Measurements from ENCODE around the gene ZNF778. TPM values are rescaled to one million over a fixed set of nuclear protein-coding genes. Genes with fewer than 3 reads are reported as not detected.

The ZNF778 gene
- total RNA-seq, 2 donors from 2014 or later = 13.0 to 16.3 TPM

- Histone ChIP-seq H3K36me3 (ENCODE audit: control insufficient read depth, insufficient read depth, low read length) (peaks cover 79% of the 10 kb centered on the region), H3K4me3 (ENCODE audit: low read length) (no peak overlapping the region), H3K27ac (ENCODE audit: low read depth, low read length) (no peak overlapping the region), H3K9me3 (ENCODE audit: control insufficient read depth, low read length) (peaks cover 40% of the 10 kb centered on the region), H3K27me3 (ENCODE audit: control insufficient read depth, insufficient read depth, low read length, poor library complexity, severe bottlenecking) (no peaks in the 10 kb centered on the region), H3K4me1 (ENCODE audit: control insufficient read depth, insufficient read depth, low read length) (no peaks in the 10 kb centered on the region), H3K9ac (ENCODE audit: extremely low read depth, low read length, poor library complexity, severe bottlenecking) (no peak overlapping the region)
- DNase-seq = no peak
- peaks cover 93% of the 10 kb centered on the region for H3K36me3 Mint-ChIP-seq (ENCODE audit: low read depth)
- H3K4me1 Mint-ChIP-seq = no peaks in the 10 kb centered on the region
- peaks cover 94% of the 10 kb centered on the region for H3K9me3 Mint-ChIP-seq
- no peaks in the 10 kb centered on the region for H3K27me3 Mint-ChIP-seq (ENCODE audit: insufficient read depth)
- 95 to 96% methylated on average over 12 to 14 of the region's 14 CpGs for WGBS, 2 experiments (ENCODE audit: insufficient coverage in 1 of 2, insufficient read length in 1 of 2)
- no peak overlapping the region for H3K4me3 Mint-ChIP-seq
- TF ChIP-seq CTCF (conservative IDR thresholded peaks at IDR 0.05) = no peak
- H3K27ac Mint-ChIP-seq = no peak overlapping the region
Measured at GRCh38 chr16:89230255-89230654, 12.8 kb downstream of the ZNF778 start.

GRCh38 chr16:89232107-89232506 lies 14.6 kb downstream of the ZNF778 start:
- H3K9me3 Mint-ChIP-seq = peaks cover 91% of the 10 kb centered on the region

GRCh38 chr16:89233678-89234490 lies 16.4 kb downstream of the ZNF778 start:
- Mint-ChIP-seq H3K36me3 (ENCODE audit: low read depth) (peaks cover 70% of the 10 kb centered on the region), H3K4me3 (no peak overlapping the region), H3K9me3 (peaks cover 74% of the 10 kb centered on the region), H3K4me1 (no peaks in the 10 kb centered on the region), H3K27ac (no peak overlapping the region), H3K27me3 (ENCODE audit: insufficient read depth) (no peaks in the 10 kb centered on the region)
- no peak overlapping the region for H3K9ac ChIP-seq (ENCODE audit: extremely low read depth, low read length, poor library complexity, severe bottlenecking)
- H3K4me1 ChIP-seq (ENCODE audit: control insufficient read depth, insufficient read depth, low read length) = no peaks in the 10 kb centered on the region
- H3K27ac ChIP-seq (ENCODE audit: low read depth, low read length) = no peak overlapping the region
- DNase-seq = no peak
- 90 to 99% methylated on average over 12 to 16 of the region's 16 CpGs for WGBS, 2 experiments (ENCODE audit: insufficient coverage in 1 of 2, insufficient read length in 1 of 2)
- H3K36me3 ChIP-seq (ENCODE audit: control insufficient read depth, insufficient read depth, low read length) = peaks cover 51% of the 10 kb centered on the region
- no peaks in the 10 kb centered on the region for H3K27me3 ChIP-seq (ENCODE audit: control insufficient read depth, insufficient read depth, low read length, poor library complexity, severe bottlenecking)
- no peak for TF ChIP-seq CTCF (conservative IDR thresholded peaks at IDR 0.05)
- peaks cover 20% of the 10 kb centered on the region for H3K9me3 ChIP-seq (ENCODE audit: control insufficient read depth, low read length)
- no peak overlapping the region for H3K4me3 ChIP-seq (ENCODE audit: low read length)

More at GRCh38 chr16:89232107-89232506, 14.6 kb downstream of the ZNF778 start:
- Histone ChIP-seq H3K4me3 (ENCODE audit: low read length) (no peak overlapping the region), H3K27ac (ENCODE audit: low read depth, low read length) (no peak overlapping the region), H3K27me3 (ENCODE audit: control insufficient read depth, insufficient read depth, low read length, poor library complexity, severe bottlenecking) (no peaks in the 10 kb centered on the region), H3K9ac (ENCODE audit: extremely low read depth, low read length, poor library complexity, severe bottlenecking) (no peak overlapping the region), H3K36me3 (ENCODE audit: control insufficient read depth, insufficient read depth, low read length) (peaks cover 68% of the 10 kb centered on the region), H3K4me1 (ENCODE audit: control insufficient read depth, insufficient read depth, low read length) (no peaks in the 10 kb centered on the region), H3K9me3 (ENCODE audit: control insufficient read depth, low read length) (peaks cover 38% of the 10 kb centered on the region)
- 98 to 100% methylated on average over 2 of the region's 2 CpGs for WGBS, 2 experiments (ENCODE audit: insufficient coverage in 1 of 2, insufficient read length in 1 of 2)
- no peak overlapping the region for H3K4me3 Mint-ChIP-seq
- H3K36me3 Mint-ChIP-seq (ENCODE audit: low read depth) = peaks cover 87% of the 10 kb centered on the region
- H3K27me3 Mint-ChIP-seq (ENCODE audit: insufficient read depth) = no peaks in the 10 kb centered on the region
- no peaks in the 10 kb centered on the region for H3K4me1 Mint-ChIP-seq
- no peak overlapping the region for H3K27ac Mint-ChIP-seq
- TF ChIP-seq CTCF (conservative IDR thresholded peaks at IDR 0.05) = no peak
- DNase-seq = no peak
